Neural cell (in vitro differentiated cells): ENCODE results near the gene DCX. TPM values are rescaled to one million over a fixed set of nuclear protein-coding genes. Genes with fewer than 3 reads are reported as not detected.

ENCODE experiments used
- H2AFZ ChIP-seq: fragments of 200-600, 300-800 bp; sonication (generic), shearing (Covaris generic); 2 replicates; pipeline ENCODE4 v1.6.0; 2014; ENCODE audit warnings: low read depth, mild to moderate bottlenecking, antibody characterized with exemption, low read length, moderate library complexity
- H3F3A ChIP-seq: fragments of 200-600 bp; shearing (Covaris generic); 2 replicates; pipeline ENCODE4 v1.6.1; 2016; ENCODE audit warnings: mild to moderate bottlenecking, moderate library complexity, mixed read lengths, antibody characterized with exemption, low read length; ENCODE audit not compliant: insufficient read depth, poor library complexity, severe bottlenecking
- H3K27ac ChIP-seq: fragments of 200-600, 300-800 bp; sonication (generic), shearing (Covaris generic); 2 replicates; pipeline ENCODE4 v1.5.1; 2014; ENCODE audit warnings: mild to moderate bottlenecking, low read length, moderate library complexity
- H3K27me3 ChIP-seq: fragments of 300-800, 200-600 bp; sonication (generic), shearing (Covaris generic); 2 replicates; pipeline ENCODE4 v1.6.0; 2014; ENCODE audit warnings: mild to moderate bottlenecking, low read depth, low read length, moderate library complexity; ENCODE audit not compliant: insufficient read depth
- H3K36me3 ChIP-seq: fragments of 300-800, 200-600 bp; sonication (generic), shearing (Covaris generic); 2 replicates; pipeline ENCODE4 v1.5.1; 2014; ENCODE audit warnings: mild to moderate bottlenecking, antibody characterized with exemption, low read length, moderate library complexity; ENCODE audit not compliant: insufficient read depth
- H3K4me2 ChIP-seq: fragments of 300-800, 200-600 bp; sonication (generic), shearing (Covaris generic); 2 replicates; pipeline ENCODE4 v1.6.0; 2014; ENCODE audit warnings: mild to moderate bottlenecking, low read length
- H3K4me3 ChIP-seq: fragments of 300-800, 200-600 bp; sonication (generic), shearing (Covaris generic); 2 replicates; pipeline ENCODE4 v1.5.1; 2014; ENCODE audit warnings: mild to moderate bottlenecking, low read length, moderate library complexity
- H3K79me2 ChIP-seq: fragments of 200-600 bp; shearing (Covaris generic); replicated peaks from 2 replicates; pipeline ENCODE4 v1.6.0; 2014; ENCODE audit warnings: mild to moderate bottlenecking, low read length, moderate library complexity; ENCODE audit not compliant: insufficient read depth
- H3K9ac ChIP-seq: fragments of 300-800, 200-600 bp; sonication (generic), shearing (Covaris generic); 2 replicates; pipeline ENCODE4 v1.6.1; 2016; ENCODE audit warnings: mild to moderate bottlenecking, low read length, mixed read lengths
- H3K9me2 ChIP-seq: fragments of 200-600 bp; shearing (Covaris generic); 2 replicates; pipeline ENCODE4 v1.6.1; 2016; ENCODE audit warnings: mild to moderate bottlenecking, low read length, mixed read lengths; ENCODE audit not compliant: insufficient read depth
- H3K9me3 ChIP-seq: fragments of 200-600, 300-800 bp; sonication (generic), shearing (Covaris generic); 2 replicates; pipeline ENCODE4 v1.6.1; 2016; ENCODE audit warnings: mild to moderate bottlenecking, mixed run types, low read length, moderate library complexity, mixed read lengths
- H4K20me1 ChIP-seq: fragments of 200-600 bp; shearing (Covaris generic); 2 replicates; pipeline ENCODE4 v1.6.1; 2016; ENCODE audit warnings: mild to moderate bottlenecking, mixed run types; ENCODE audit not compliant: insufficient read depth
- EP300 ChIP-seq: fragments of 450-650 bp; conservative IDR thresholded peaks from 2 replicates; pipeline ENCODE4 v1.6.1; 2014; ENCODE audit warnings: antibody characterized with exemption, mild to moderate bottlenecking, moderate library complexity; ENCODE audit not compliant: poor library complexity, severe bottlenecking
- EZH2 ChIP-seq: fragments of 200-600, 300-800 bp; shearing (Covaris generic), sonication (generic); IDR thresholded peaks from 2 replicates; pipeline ENCODE4 v1.6.1; 2014; ENCODE audit warnings: antibody characterized with exemption, low read length, borderline replicate concordance, mild to moderate bottlenecking; ENCODE audit not compliant: insufficient read depth, poor library complexity, severe bottlenecking
- MXI1 ChIP-seq: fragments of 450-650 bp; conservative IDR thresholded peaks from 2 replicates; pipeline ENCODE4 v1.6.1; 2014; ENCODE audit warnings: antibody characterized with exemption, mild to moderate bottlenecking; ENCODE audit not compliant: poor library complexity, severe bottlenecking
- POLR2AphosphoS5 ChIP-seq: IDR thresholded peaks from 2 replicates; pipeline ENCODE4 v1.6.1; 2012
- RAD21 ChIP-seq: fragments of 450-650 bp; conservative IDR thresholded peaks from 2 replicates; pipeline ENCODE4 v1.6.1; 2014; ENCODE audit warnings: antibody characterized with exemption, mild to moderate bottlenecking, moderate library complexity
- REST ChIP-seq: IDR thresholded peaks from 2 replicates; pipeline ENCODE4 v1.6.1; 2012; ENCODE audit warnings: borderline replicate concordance
- SMC3 ChIP-seq: fragments of 450-650 bp; conservative IDR thresholded peaks from 2 replicates; pipeline ENCODE4 v1.6.1; 2014; ENCODE audit warnings: antibody characterized with exemption, mild to moderate bottlenecking, moderate library complexity; ENCODE audit not compliant: poor library complexity
- TAF1 ChIP-seq: IDR thresholded peaks from 2 replicates; pipeline ENCODE4 v1.6.1; 2012; ENCODE audit warnings: low read depth
- polyA plus RNA-seq: library from polyadenylated mRNA; depleted of rRNA; stranded (reverse); fragments of >200 nt; gene quantifications from 2 replicates; pipeline ENCODE4 v1.2.3, GENCODE V29; 2014
- TF ChIP-seq, protein P1 (sequence below): fragments of 450-650 bp; IDR thresholded peaks from 2 replicates; pipeline ENCODE4 v1.5.1; 2014; ENCODE audit warnings: antibody characterized with exemption, mild to moderate bottlenecking, moderate library complexity; ENCODE audit not compliant: poor library complexity, severe bottlenecking

The DCX gene
- polyA plus RNA-seq, 1 donor from 2014 or later = 180 TPM

- peaks cover 4% of the 10 kb centered on the region for H3K36me3 ChIP-seq
- no peaks in the 10 kb centered on the region for H3F3A ChIP-seq
- no peaks in the 10 kb centered on the region for H4K20me1 ChIP-seq
- no peak overlapping the region for H2AFZ ChIP-seq
- H3K9me2 ChIP-seq = no peaks in the 10 kb centered on the region
- H3K79me2 ChIP-seq = peaks cover 82% of the 10 kb centered on the region
- no peak overlapping the region for H3K4me2 ChIP-seq
- H3K4me3 ChIP-seq = no peak overlapping the region
- no peak overlapping the region for H3K27ac ChIP-seq
- H3K27me3 ChIP-seq = no peaks in the 10 kb centered on the region
- no peak overlapping the region for H3K9ac ChIP-seq
- TF ChIP-seq, protein P1, sequence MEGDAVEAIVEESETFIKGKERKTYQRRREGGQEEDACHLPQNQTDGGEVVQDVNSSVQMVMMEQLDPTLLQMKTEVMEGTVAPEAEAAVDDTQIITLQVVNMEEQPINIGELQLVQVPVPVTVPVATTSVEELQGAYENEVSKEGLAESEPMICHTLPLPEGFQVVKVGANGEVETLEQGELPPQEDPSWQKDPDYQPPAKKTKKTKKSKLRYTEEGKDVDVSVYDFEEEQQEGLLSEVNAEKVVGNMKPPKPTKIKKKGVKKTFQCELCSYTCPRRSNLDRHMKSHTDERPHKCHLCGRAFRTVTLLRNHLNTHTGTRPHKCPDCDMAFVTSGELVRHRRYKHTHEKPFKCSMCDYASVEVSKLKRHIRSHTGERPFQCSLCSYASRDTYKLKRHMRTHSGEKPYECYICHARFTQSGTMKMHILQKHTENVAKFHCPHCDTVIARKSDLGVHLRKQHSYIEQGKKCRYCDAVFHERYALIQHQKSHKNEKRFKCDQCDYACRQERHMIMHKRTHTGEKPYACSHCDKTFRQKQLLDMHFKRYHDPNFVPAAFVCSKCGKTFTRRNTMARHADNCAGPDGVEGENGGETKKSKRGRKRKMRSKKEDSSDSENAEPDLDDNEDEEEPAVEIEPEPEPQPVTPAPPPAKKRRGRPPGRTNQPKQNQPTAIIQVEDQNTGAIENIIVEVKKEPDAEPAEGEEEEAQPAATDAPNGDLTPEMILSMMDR = no peak
- TF ChIP-seq EZH2 = no peak
- no peak for TF ChIP-seq REST
- TF ChIP-seq TAF1 = no peak
- TF ChIP-seq EP300 = no peak
- TF ChIP-seq MXI1 = no peak
- TF ChIP-seq SMC3 = no peak
- no peaks in the 10 kb centered on the region for H3K9me3 ChIP-seq
Observed at GRCh38 chrX:111382277-111382676, 29.7 kb downstream of the DCX start.

GRCh38 chrX:111376897-111377578, 35.0 kb downstream of the DCX start:
- Histone ChIP-seq H3K79me2 (peaks cover 82% of the 10 kb centered on the region), H3K36me3 (peaks cover 4% of the 10 kb centered on the region), H3K27me3 (no peaks in the 10 kb centered on the region), H3K9me2 (no peaks in the 10 kb centered on the region), H3K4me2 (peak overlapping the region; percentile 55), H3K9me3 (no peaks in the 10 kb centered on the region), H4K20me1 (no peaks in the 10 kb centered on the region), H3F3A (no peaks in the 10 kb centered on the region), H3K9ac (peak overlapping the region; percentile 67), H3K4me3 (peak overlapping the region; percentile 55), H3K27ac (peak overlapping the region; percentile 91), H2AFZ (no peak overlapping the region)
- TF ChIP-seq SMC3 = no peak
- TF ChIP-seq TAF1 = peak; percentile 7
- no peak for TF ChIP-seq EZH2
- TF ChIP-seq EP300 = peak; percentile 22
- TF ChIP-seq REST = peak; percentile 69
- TF ChIP-seq, protein P1 = no peak
- peak; percentile 48 for TF ChIP-seq POLR2AphosphoS5
- no peak for TF ChIP-seq RAD21
- peak; percentile 2 for TF ChIP-seq MXI1
